Measurements from ENCODE around the gene KCNG2.

DNA sequence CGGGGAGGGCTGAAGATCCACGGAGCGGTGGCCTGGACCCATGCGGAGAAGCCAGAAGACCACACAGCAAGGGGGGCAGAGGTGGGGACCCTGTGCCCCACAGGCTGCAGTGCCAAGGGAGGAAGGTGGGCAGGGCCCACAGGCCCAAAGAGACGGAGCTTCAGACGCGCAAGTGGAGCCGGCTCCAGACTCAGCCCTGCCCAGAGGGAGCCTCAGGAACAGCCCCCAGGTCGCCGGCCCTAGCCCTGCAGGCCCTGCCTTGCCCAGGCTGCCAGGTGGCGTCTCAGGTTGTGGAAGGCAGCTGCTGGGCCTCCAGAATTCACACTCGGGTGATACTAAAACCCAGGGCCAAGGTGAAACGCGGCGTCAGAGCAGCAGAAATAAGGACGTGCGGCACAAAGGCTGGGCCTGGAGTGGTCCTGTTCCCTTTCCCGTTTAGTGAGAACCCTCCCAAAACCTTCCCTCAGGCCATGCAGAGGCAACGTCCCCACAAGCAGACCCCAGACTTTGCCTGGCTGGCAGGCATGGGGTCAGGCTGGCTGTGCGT, 116.9 kb downstream of the KCNG2 start:
- no peak for TF ChIP-seq CTCF (IDR thresholded peaks at IDR 0.05)
- TF ChIP-seq EP300 (IDR thresholded peaks at IDR 0.05), result no peak
- TF ChIP-seq POLR2A (IDR thresholded peaks at IDR 0.05), result no peak

Data from tibial nerve (tissue), 4 donors.